H1 (cell line): ENCODE data around the gene ZNF609. TPM values are rescaled to one million over a fixed set of nuclear protein-coding genes. Genes with fewer than 3 reads are reported as not detected.

Source experiments
- CTCF ChIA-PET: fragments of 300-600 bp; sonication (Branson Sonifier 250); formaldehyde crosslinking; loops from one replicate; lab custom pipeline; 2021; ENCODE audit not compliant: partially characterized antibody; lab: Charles Lee
- POLR2A ChIA-PET: fragments of 300-600 bp; sonication (Branson Sonifier 250); formaldehyde crosslinking; loops from one replicate; lab custom pipeline; 2021; ENCODE audit warnings: inconsistent platforms; ENCODE audit not compliant: partially characterized antibody; lab: Charles Lee
- DNase-seq, 2 experiments: peaks; one replicate each; pipeline versions ENCODE4 v3.0.0 to v3.0.0-alpha.2; 2010 to 2022; ENCODE audit warnings: low spot score in 2 of 2, low read depth in 1 of 2, mixed read lengths in 1 of 2
- FAIRE-seq: peaks from 2 replicates; lab custom pipeline; 2011; peaks lifted over from hg19 to GRCh38; lab: Jason Lieb, UNC
- H2AFZ ChIP-seq: 2 replicates; pipeline ENCODE4 v1.8.1; 2012; ENCODE audit warnings: low read length, inconsistent platforms
- H2AK5ac ChIP-seq: 2 replicates; pipeline ENCODE4 v1.6.1; 2013; ENCODE audit warnings: low read depth, low read length
- H2BK120ac ChIP-seq: replicated peaks from 2 replicates; pipeline ENCODE3; 2013; ENCODE audit warnings: low read depth, low read length, inconsistent platforms
- H2BK12ac ChIP-seq: 2 replicates; pipeline ENCODE4 v1.6.1; 2013; ENCODE audit warnings: low read depth, low read length
- H2BK15ac ChIP-seq: 2 replicates; pipeline ENCODE4 v1.6.1; 2013; ENCODE audit warnings: low read length
- H2BK20ac ChIP-seq: 2 replicates; pipeline ENCODE4 v1.6.1; 2013; ENCODE audit warnings: low read length
- H2BK5ac ChIP-seq: 2 replicates; pipeline ENCODE4 v1.6.1; 2013; ENCODE audit warnings: low read depth, low read length
- H3K14ac ChIP-seq: 2 replicates; pipeline ENCODE4 v1.6.1; 2013; ENCODE audit warnings: inconsistent platforms; ENCODE audit not compliant: insufficient read length
- H3K18ac ChIP-seq: 2 replicates; pipeline ENCODE4 v1.6.1; 2013; ENCODE audit warnings: low read length; ENCODE audit errors: extremely low read depth
- H3K23ac ChIP-seq: 2 replicates; pipeline ENCODE4 v1.6.1; 2013; ENCODE audit warnings: inconsistent platforms; ENCODE audit not compliant: insufficient read length
- H3K23me2 ChIP-seq: 2 replicates; pipeline ENCODE4 v1.6.1; 2013; ENCODE audit warnings: low read depth, low read length
- H3K27ac ChIP-seq: 2 replicates; pipeline ENCODE4 v1.6.1; 2011; ENCODE audit warnings: low read depth, low read length, inconsistent platforms
- H3K27me3 ChIP-seq, 4 experiments: replicated peaks in 1 of 4; 1 replicate in 1 of 4; 2 replicates in 3 of 4; pipeline versions ENCODE4 v1.6.1 to v1.8.1; 2011 to 2013; ENCODE audit warnings: low read length in 3 of 4, mild to moderate bottlenecking in 3 of 4, inconsistent platforms in 2 of 4, mixed read lengths in 2 of 4, moderate library complexity in 1 of 4; ENCODE audit not compliant: control insufficient read depth in 3 of 4, insufficient read depth in 3 of 4; ENCODE audit errors: extremely low read depth in 1 of 4
- H3K36me3 ChIP-seq, 4 experiments: 2 replicates each; pipeline versions ENCODE4 v1.6.1 to v1.8.1; 2011 to 2013; ENCODE audit warnings: mild to moderate bottlenecking in 4 of 4, low read length in 3 of 4, moderate library complexity in 2 of 4, control low read depth in 1 of 4, inconsistent platforms in 1 of 4; ENCODE audit not compliant: insufficient read depth in 4 of 4, control insufficient read depth in 2 of 4
- H3K4ac ChIP-seq: replicated peaks from 2 replicates; pipeline ENCODE3; 2013; ENCODE audit warnings: low read length, low read depth, mixed read lengths, inconsistent platforms; ENCODE audit not compliant: insufficient read length
- H3K4me1 ChIP-seq, 4 experiments: replicated peaks in 1 of 4; 1 replicate in 1 of 4; 2 replicates in 3 of 4; pipeline versions ENCODE4 v1.6.1 to v1.8.1; 2011 to 2013; ENCODE audit warnings: low read length in 3 of 4, inconsistent platforms in 2 of 4, mixed read lengths in 1 of 4; ENCODE audit not compliant: insufficient read depth in 4 of 4, control insufficient read depth in 3 of 4
- H3K4me2 ChIP-seq, 2 experiments: 2 replicates each; pipeline versions ENCODE4 v1.6.1 to v1.8.1; 2011 to 2013; ENCODE audit warnings: low read depth in 2 of 2, low read length in 2 of 2, control low read depth in 1 of 2, inconsistent platforms in 1 of 2, mild to moderate bottlenecking in 1 of 2; ENCODE audit not compliant: insufficient read depth in 1 of 2
- H3K4me3 ChIP-seq, 4 experiments: fragments of 200-600, 300-600 bp in 1 of 4; sonication (generic), shearing (Covaris generic), sonication (Bioruptor Twin) in 1 of 4; 2 replicates each; pipeline versions ENCODE4 v1.5.1 to v1.8.1; 2011 to 2016; ENCODE audit warnings: low read length in 4 of 4, low read depth in 3 of 4, control low read depth in 2 of 4, inconsistent platforms in 2 of 4, mild to moderate bottlenecking in 2 of 4, mixed read lengths in 1 of 4, moderate library complexity in 1 of 4; ENCODE audit not compliant: insufficient read depth in 2 of 4; ENCODE audit errors: extremely low read depth in 1 of 4
- H3K56ac ChIP-seq: replicated peaks from 2 replicates; pipeline ENCODE3; 2013; ENCODE audit warnings: low read depth, mild to moderate bottlenecking, mixed read lengths, low read length, inconsistent platforms; ENCODE audit not compliant: insufficient read length
- H3K79me1 ChIP-seq: 2 replicates; pipeline ENCODE4 v1.6.1; 2013; ENCODE audit warnings: low read depth, low read length, control low read depth
- H3K79me2 ChIP-seq, 2 experiments: 2 replicates each; pipeline versions ENCODE4 v1.6.1 to v1.8.1; 2012 to 2013; ENCODE audit warnings: low read length in 2 of 2, mild to moderate bottlenecking in 2 of 2, inconsistent platforms in 1 of 2; ENCODE audit not compliant: insufficient read depth in 2 of 2, control insufficient read depth in 1 of 2
- H3K9ac ChIP-seq, 4 experiments: replicated peaks in 1 of 4; 1 replicate in 1 of 4; 2 replicates in 3 of 4; pipeline versions ENCODE4 v1.6.1 to v1.8.1; 2011 to 2013; ENCODE audit warnings: low read depth in 3 of 4, low read length in 3 of 4, control low read depth in 2 of 4, mild to moderate bottlenecking in 2 of 4, moderate library complexity in 2 of 4, inconsistent platforms in 1 of 4; ENCODE audit errors: extremely low read depth in 1 of 4
- H3K9me3 ChIP-seq, 2 experiments: 2 replicates each; pipeline versions ENCODE4 v1.6.1 to v1.8.1; 2012 to 2013; ENCODE audit warnings: mild to moderate bottlenecking in 2 of 2, moderate library complexity in 2 of 2, control low read depth in 1 of 2, inconsistent platforms in 1 of 2, low read depth in 1 of 2, low read length in 1 of 2, mixed read lengths in 1 of 2; ENCODE audit not compliant: insufficient read depth in 2 of 2
- H4K20me1 ChIP-seq, 2 experiments: replicated peaks in 1 of 2; 2 replicates each; pipeline versions ENCODE3 to v1.8.1; 2011 to 2013; ENCODE audit warnings: inconsistent platforms in 2 of 2, low read length in 2 of 2, mild to moderate bottlenecking in 1 of 2; ENCODE audit not compliant: insufficient read depth in 2 of 2, control insufficient read depth in 1 of 2
- H4K5ac ChIP-seq: 2 replicates; pipeline ENCODE4 v1.6.1; 2013; ENCODE audit warnings: low read length, low read depth, mixed read lengths, inconsistent platforms; ENCODE audit not compliant: insufficient read length
- H4K8ac ChIP-seq: 2 replicates; pipeline ENCODE4 v1.8.0; 2013; ENCODE audit warnings: mild to moderate bottlenecking, moderate library complexity, low read length, inconsistent platforms; ENCODE audit not compliant: insufficient read depth; ENCODE audit errors: extremely low read depth
- H4K91ac ChIP-seq: replicated peaks from 2 replicates; pipeline ENCODE3; 2013; ENCODE audit warnings: low read length, mixed read lengths, inconsistent platforms; ENCODE audit not compliant: insufficient read length
- GABPA ChIP-seq: IDR thresholded peaks from 2 replicates; pipeline ENCODE4 v1.6.1; 2011; ENCODE audit warnings: mild to moderate bottlenecking, low read length, moderate library complexity, borderline replicate concordance; ENCODE audit not compliant: insufficient read depth
- POLR2AphosphoS5 ChIP-seq: IDR thresholded peaks from 2 replicates; pipeline ENCODE4 v1.6.1; 2011; ENCODE audit warnings: low read depth, low read length
- WGBS, 2 experiments: shearing (Covaris generic) in 1 of 2; methylation state at CpG; one replicate each; pipeline versions ENCODE4 v1.1.6 to v1.1.7; 2013 to 2015; ENCODE audit warnings: low lambda C conversion rate in 2 of 2, mixed read lengths in 2 of 2, inconsistent platforms in 1 of 2, low coverage in 1 of 2, missing lambda C conversion rate in 1 of 2; ENCODE audit not compliant: insufficient replicate concordance in 2 of 2, insufficient coverage in 1 of 2, insufficient read length in 1 of 2; ENCODE audit errors: extremely low coverage in 1 of 2, missing lambda C conversion rate in 1 of 2; 5-methylcytosine and 5-hydroxymethylcytosine counted together
- polyA plus RNA-seq, 7 experiments: library from polyadenylated mRNA; depleted of rRNA in 3 of 7; stranded (reverse) in 5 of 7; unstranded in 2 of 7; fragments of >200 nt in 5 of 7; fragments of 200-250 nt in 2 of 7; gene quantifications; 1 replicate in 5 of 7; 2 replicates in 1 of 7; 4 replicates in 1 of 7; pipeline versions ENCODE4 v1.2.1 to v1.2.3, GENCODE V29; 2011 to 2013; ENCODE audit warnings: missing spikeins in 2 of 7, mixed read lengths in 2 of 7
- total RNA-seq: library from RNA; stranded (reverse); fragmentation: NEBNext Ultra II Directional; extraction: Animal tissue kit (Norgen Biotek cat#: 25700); gene quantifications from 2 replicates; pipeline ENCODE4 v1.2.1, GENCODE V29; 2021

The ZNF609 gene
- total and polyA plus RNA-seq, 2 of the 8 experiments (the other 6 are each of a cell fraction or from before 2014, with no cell fraction given): 15.5 to 47.8 TPM

- no peaks in the 10 kb centered on the region; a peak in 1 of 8 replicates for H3K36me3 ChIP-seq
- H2BK12ac ChIP-seq: no peak overlapping the region
- no peak overlapping the region for H3K4ac ChIP-seq
- H3K18ac ChIP-seq: no peak overlapping the region
- CTCF ChIA-PET: interaction anchor here (0.6 kb wide), 1 partner anchor 72 kb away, joined by 3 read pairs; no protein-coding TSS in a partner anchor
- H3K23me2 ChIP-seq: no peaks in the 10 kb centered on the region
- WGBS, 2 experiments: 83% methylated on average over 1 of the region's 1 CpG; no CpG with 5 or more reads in 1 of the 2 experiments
- H3K4me2 ChIP-seq: no peak overlapping the region
- no peak for DNase-seq
- H2BK15ac ChIP-seq: no peak overlapping the region
- H2BK120ac ChIP-seq: no peak overlapping the region
- no peak overlapping the region for H3K23ac ChIP-seq
- no peak overlapping the region for H4K5ac ChIP-seq
- no peak overlapping the region for H3K4me3 ChIP-seq
- peaks cover 0 to 10% of the 10 kb centered on the region in 2 experiments for H4K20me1 ChIP-seq
- no peak overlapping the region for H3K14ac ChIP-seq
- H3K9ac ChIP-seq: no peak overlapping the region
- no peaks in the 10 kb centered on the region for H3K27me3 ChIP-seq
- H3K79me1 ChIP-seq: peaks cover 10% of the 10 kb centered on the region
- H3K56ac ChIP-seq: no peak overlapping the region
- no peaks in the 10 kb centered on the region for H3K9me3 ChIP-seq
- H3K79me2 ChIP-seq: peaks cover 6 to 94% of the 10 kb centered on the region in 2 experiments
- peaks cover 0 to 5% (median 1%) of the 10 kb centered on the region in 4 experiments; a peak in 2 of 7 replicates for H3K4me1 ChIP-seq
- FAIRE-seq: no peak
- H2AFZ ChIP-seq: no peak overlapping the region
- H4K91ac ChIP-seq: no peak overlapping the region
- H3K27ac ChIP-seq: no peak overlapping the region
- no peak for TF ChIP-seq POLR2AphosphoS5
- TF ChIP-seq GABPA: no peak
- POLR2A ChIA-PET: no interaction called here
- H2AK5ac ChIP-seq: no peak overlapping the region
- no peak overlapping the region for H2BK5ac ChIP-seq
- H4K8ac ChIP-seq: no peak overlapping the region
- H2BK20ac ChIP-seq: no peak overlapping the region
These were observed 64.4 kb downstream of the ZNF609 start for GRCh38 chr15:64524778-64525177.
